ENCODE results near the gene SCG2.

DNA sequence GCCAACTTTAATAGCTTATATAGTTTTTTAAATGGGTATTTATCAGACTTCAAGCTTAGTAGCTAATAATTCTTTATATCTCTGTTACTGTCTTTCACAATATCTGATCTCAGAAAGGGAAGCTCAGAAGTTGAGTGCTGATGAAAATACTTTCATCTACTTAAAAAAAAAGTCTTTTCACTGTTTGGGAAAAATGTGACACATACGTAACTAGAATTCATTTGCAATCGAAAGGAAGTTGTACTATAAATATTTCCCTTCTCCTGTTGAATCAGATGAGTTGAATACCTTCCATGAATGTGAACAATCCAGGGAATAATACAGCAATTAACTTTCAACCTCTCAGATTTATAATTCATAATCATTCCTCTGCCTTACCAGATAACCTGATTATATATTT, 811 bp upstream of the SCG2 start:
- TF ChIP-seq POLR2AphosphoS5 (IDR thresholded peaks at IDR 0.05; ENCODE audit: low read depth, low read length), result no peak
- no peak for TF ChIP-seq POLR2A (IDR thresholded peaks at IDR 0.05; ENCODE audit: borderline replicate concordance, extremely low read depth, insufficient read depth, insufficient read length)
- TF ChIP-seq, protein P1, sequence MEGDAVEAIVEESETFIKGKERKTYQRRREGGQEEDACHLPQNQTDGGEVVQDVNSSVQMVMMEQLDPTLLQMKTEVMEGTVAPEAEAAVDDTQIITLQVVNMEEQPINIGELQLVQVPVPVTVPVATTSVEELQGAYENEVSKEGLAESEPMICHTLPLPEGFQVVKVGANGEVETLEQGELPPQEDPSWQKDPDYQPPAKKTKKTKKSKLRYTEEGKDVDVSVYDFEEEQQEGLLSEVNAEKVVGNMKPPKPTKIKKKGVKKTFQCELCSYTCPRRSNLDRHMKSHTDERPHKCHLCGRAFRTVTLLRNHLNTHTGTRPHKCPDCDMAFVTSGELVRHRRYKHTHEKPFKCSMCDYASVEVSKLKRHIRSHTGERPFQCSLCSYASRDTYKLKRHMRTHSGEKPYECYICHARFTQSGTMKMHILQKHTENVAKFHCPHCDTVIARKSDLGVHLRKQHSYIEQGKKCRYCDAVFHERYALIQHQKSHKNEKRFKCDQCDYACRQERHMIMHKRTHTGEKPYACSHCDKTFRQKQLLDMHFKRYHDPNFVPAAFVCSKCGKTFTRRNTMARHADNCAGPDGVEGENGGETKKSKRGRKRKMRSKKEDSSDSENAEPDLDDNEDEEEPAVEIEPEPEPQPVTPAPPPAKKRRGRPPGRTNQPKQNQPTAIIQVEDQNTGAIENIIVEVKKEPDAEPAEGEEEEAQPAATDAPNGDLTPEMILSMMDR (IDR thresholded peaks at IDR 0.05 in 2 of 3, conservative IDR thresholded peaks at IDR 0.05 in 1 of 3; ENCODE audit: borderline replicate concordance in 1 of 3, insufficient read depth in 1 of 3, low read depth in 2 of 3, low read length in 2 of 3), result no peak
- TF ChIP-seq YY1 (IDR thresholded peaks at IDR 0.05; ENCODE audit: extremely low read depth, insufficient replicate concordance, low read depth, low read length), result no peak
- TF ChIP-seq, protein P2, sequence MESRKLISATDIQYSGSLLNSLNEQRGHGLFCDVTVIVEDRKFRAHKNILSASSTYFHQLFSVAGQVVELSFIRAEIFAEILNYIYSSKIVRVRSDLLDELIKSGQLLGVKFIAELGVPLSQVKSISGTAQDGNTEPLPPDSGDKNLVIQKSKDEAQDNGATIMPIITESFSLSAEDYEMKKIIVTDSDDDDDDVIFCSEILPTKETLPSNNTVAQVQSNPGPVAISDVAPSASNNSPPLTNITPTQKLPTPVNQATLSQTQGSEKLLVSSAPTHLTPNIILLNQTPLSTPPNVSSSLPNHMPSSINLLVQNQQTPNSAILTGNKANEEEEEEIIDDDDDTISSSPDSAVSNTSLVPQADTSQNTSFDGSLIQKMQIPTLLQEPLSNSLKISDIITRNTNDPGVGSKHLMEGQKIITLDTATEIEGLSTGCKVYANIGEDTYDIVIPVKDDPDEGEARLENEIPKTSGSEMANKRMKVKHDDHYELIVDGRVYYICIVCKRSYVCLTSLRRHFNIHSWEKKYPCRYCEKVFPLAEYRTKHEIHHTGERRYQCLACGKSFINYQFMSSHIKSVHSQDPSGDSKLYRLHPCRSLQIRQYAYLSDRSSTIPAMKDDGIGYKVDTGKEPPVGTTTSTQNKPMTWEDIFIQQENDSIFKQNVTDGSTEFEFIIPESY (IDR thresholded peaks at IDR 0.05; ENCODE audit: extremely low read depth, insufficient replicate concordance, low read length), result no peak
- no peak for TF ChIP-seq ZNF274 (IDR thresholded peaks at IDR 0.05; ENCODE audit: low read depth, low read length)
- no peak for TF ChIP-seq TCF7L2 (IDR thresholded peaks at IDR 0.05; ENCODE audit: borderline replicate concordance, extremely low read depth, insufficient read depth, insufficient read length)
- TF ChIP-seq, protein P3, sequence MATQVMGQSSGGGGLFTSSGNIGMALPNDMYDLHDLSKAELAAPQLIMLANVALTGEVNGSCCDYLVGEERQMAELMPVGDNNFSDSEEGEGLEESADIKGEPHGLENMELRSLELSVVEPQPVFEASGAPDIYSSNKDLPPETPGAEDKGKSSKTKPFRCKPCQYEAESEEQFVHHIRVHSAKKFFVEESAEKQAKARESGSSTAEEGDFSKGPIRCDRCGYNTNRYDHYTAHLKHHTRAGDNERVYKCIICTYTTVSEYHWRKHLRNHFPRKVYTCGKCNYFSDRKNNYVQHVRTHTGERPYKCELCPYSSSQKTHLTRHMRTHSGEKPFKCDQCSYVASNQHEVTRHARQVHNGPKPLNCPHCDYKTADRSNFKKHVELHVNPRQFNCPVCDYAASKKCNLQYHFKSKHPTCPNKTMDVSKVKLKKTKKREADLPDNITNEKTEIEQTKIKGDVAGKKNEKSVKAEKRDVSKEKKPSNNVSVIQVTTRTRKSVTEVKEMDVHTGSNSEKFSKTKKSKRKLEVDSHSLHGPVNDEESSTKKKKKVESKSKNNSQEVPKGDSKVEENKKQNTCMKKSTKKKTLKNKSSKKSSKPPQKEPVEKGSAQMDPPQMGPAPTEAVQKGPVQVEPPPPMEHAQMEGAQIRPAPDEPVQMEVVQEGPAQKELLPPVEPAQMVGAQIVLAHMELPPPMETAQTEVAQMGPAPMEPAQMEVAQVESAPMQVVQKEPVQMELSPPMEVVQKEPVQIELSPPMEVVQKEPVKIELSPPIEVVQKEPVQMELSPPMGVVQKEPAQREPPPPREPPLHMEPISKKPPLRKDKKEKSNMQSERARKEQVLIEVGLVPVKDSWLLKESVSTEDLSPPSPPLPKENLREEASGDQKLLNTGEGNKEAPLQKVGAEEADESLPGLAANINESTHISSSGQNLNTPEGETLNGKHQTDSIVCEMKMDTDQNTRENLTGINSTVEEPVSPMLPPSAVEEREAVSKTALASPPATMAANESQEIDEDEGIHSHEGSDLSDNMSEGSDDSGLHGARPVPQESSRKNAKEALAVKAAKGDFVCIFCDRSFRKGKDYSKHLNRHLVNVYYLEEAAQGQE (IDR thresholded peaks at IDR 0.05; ENCODE audit: low read depth), result no peak
- TF ChIP-seq RAD21 (IDR thresholded peaks at IDR 0.05; ENCODE audit: low read depth), result no peak
- TF ChIP-seq, protein P4, sequence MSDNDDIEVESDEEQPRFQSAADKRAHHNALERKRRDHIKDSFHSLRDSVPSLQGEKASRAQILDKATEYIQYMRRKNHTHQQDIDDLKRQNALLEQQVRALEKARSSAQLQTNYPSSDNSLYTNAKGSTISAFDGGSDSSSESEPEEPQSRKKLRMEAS (IDR thresholded peaks at IDR 0.05), result no peak
- no peak for TF ChIP-seq SIN3A (IDR thresholded peaks at IDR 0.05; ENCODE audit: low read depth)
- no peak for TF ChIP-seq EZH2 (IDR thresholded peaks at IDR 0.05)
- TF ChIP-seq, protein P5, sequence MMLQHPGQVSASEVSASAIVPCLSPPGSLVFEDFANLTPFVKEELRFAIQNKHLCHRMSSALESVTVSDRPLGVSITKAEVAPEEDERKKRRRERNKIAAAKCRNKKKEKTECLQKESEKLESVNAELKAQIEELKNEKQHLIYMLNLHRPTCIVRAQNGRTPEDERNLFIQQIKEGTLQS (IDR thresholded peaks at IDR 0.05), result no peak
